ENCODE results near the gene SLC26A1. TPM values are rescaled to one million over a fixed set of nuclear protein-coding genes. Genes with fewer than 3 reads are reported as not detected.
A peak's percentile ranks its signal among the peaks of the same experiment; 100 is the strongest.

The SLC26A1 gene
- total RNA-seq, 4 donors from 2014 or later, result 0.30 TPM; not detected in 3

- Histone ChIP-seq H3K9me3 (no peaks in the 10 kb centered on the region), H3K4me1 (peaks cover 17% of the 10 kb centered on the region), H3K27me3 (no peaks in the 10 kb centered on the region), H3K36me3 (peaks cover 47% of the 10 kb centered on the region), H3K4me3 (no peak overlapping the region), H3K27ac (no peak overlapping the region)
- TF ChIP-seq POLR2AphosphoS5 (IDR thresholded peaks at IDR 0.05), result no peak
- WGBS, result 93% methylated on average over 7 of the region's 26 CpGs
- DNase-seq (ENCODE audit: low spot score in 2 of 2), result no peak
Measured at GRCh38 chr4:965048-965765, 28.0 kb downstream of the SLC26A1 start.

GRCh38 chr4:964346-965025 is 28.7 kb downstream of the SLC26A1 start:
- DNase-seq (ENCODE audit: low spot score in 2 of 2), result peak in 1 of 2 donors; percentile 64
- no peak for TF ChIP-seq EP300 (IDR thresholded peaks at IDR 0.05)
- TF ChIP-seq POLR2AphosphoS5 (IDR thresholded peaks at IDR 0.05), result no peak
- no peak for TF ChIP-seq POLR2A (IDR thresholded peaks at IDR 0.05)
- TF ChIP-seq CTCF (IDR thresholded peaks at IDR 0.05), result no peak
- no peaks in the 10 kb centered on the region for H3K27me3 ChIP-seq
- H3K4me3 ChIP-seq, result no peak overlapping the region
- H3K9me3 ChIP-seq, result no peaks in the 10 kb centered on the region
- no peak overlapping the region for H3K27ac ChIP-seq
- WGBS, result 89% methylated on average over 14 of the region's 23 CpGs
- peaks cover 15% of the 10 kb centered on the region for H3K4me1 ChIP-seq
- H3K36me3 ChIP-seq, result peaks cover 55% of the 10 kb centered on the region

GRCh38 chr4:963276-964225 is 29.7 kb downstream of the SLC26A1 start:
- WGBS, result 81% methylated on average over 12 of the region's 39 CpGs
- DNase-seq (ENCODE audit: low spot score in 2 of 2), result peak in 1 of 2 donors; percentile 65
- H3K27ac ChIP-seq, result no peak overlapping the region

GRCh38 chr4:962231-963208 is 30.7 kb downstream of the SLC26A1 start:
- WGBS, result 93% methylated on average over 6 of the region's 54 CpGs

More at GRCh38 chr4:963276-964225, 29.7 kb downstream of the SLC26A1 start:
- Histone ChIP-seq H3K36me3 (peaks cover 64% of the 10 kb centered on the region), H3K9me3 (no peaks in the 10 kb centered on the region), H3K27me3 (no peaks in the 10 kb centered on the region), H3K4me3 (no peak overlapping the region), H3K4me1 (peaks cover 15% of the 10 kb centered on the region)
- TF ChIP-seq POLR2AphosphoS5 (IDR thresholded peaks at IDR 0.05) (no peak), POLR2A (IDR thresholded peaks at IDR 0.05) (no peak), CTCF (IDR thresholded peaks at IDR 0.05) (no peak), EP300 (IDR thresholded peaks at IDR 0.05) (no peak)

GRCh38 chr4:961351-962230 is 31.6 kb downstream of the SLC26A1 start:
- Histone ChIP-seq H3K4me1 (peaks cover 15% of the 10 kb centered on the region), H3K36me3 (peaks cover 75% of the 10 kb centered on the region), H3K9me3 (no peaks in the 10 kb centered on the region), H3K27ac (no peak overlapping the region), H3K4me3 (no peak overlapping the region), H3K27me3 (no peaks in the 10 kb centered on the region)
- TF ChIP-seq POLR2A (IDR thresholded peaks at IDR 0.05), result no peak
- TF ChIP-seq EP300 (IDR thresholded peaks at IDR 0.05), result no peak
- TF ChIP-seq POLR2AphosphoS5 (IDR thresholded peaks at IDR 0.05), result no peak
- no peak for TF ChIP-seq CTCF (IDR thresholded peaks at IDR 0.05)
- DNase-seq (ENCODE audit: low spot score in 2 of 2), result peak; percentile 69 to 75
- WGBS, result 53% methylated on average over 7 of the region's 52 CpGs

More at GRCh38 chr4:962231-963208, 30.7 kb downstream of the SLC26A1 start:
- H3K9me3 ChIP-seq, result no peaks in the 10 kb centered on the region
- TF ChIP-seq POLR2AphosphoS5 (IDR thresholded peaks at IDR 0.05), result no peak
- no peaks in the 10 kb centered on the region for H3K27me3 ChIP-seq
- H3K27ac ChIP-seq, result no peak overlapping the region
- H3K4me1 ChIP-seq, result peaks cover 15% of the 10 kb centered on the region
- no peak overlapping the region for H3K4me3 ChIP-seq
- DNase-seq (ENCODE audit: low spot score in 2 of 2), result peak in 1 of 2 donors; percentile 66
- peaks cover 73% of the 10 kb centered on the region for H3K36me3 ChIP-seq

Data from suprapubic skin (tissue), 4 donors.